HG03064 (cell line): Measurements from ENCODE around the gene GRK4.

Experiments used
- ATAC-seq: cut with Tn5 transposase; IDR thresholded peaks from one replicate; pipeline ENCODE4 v1.9.1; 2021; ENCODE audit warnings: low read depth; ENCODE audit not compliant: unreplicated experiment

Gene GRK4

GRCh38 chr4:3085948-3086670 is 122.7 kb downstream of the GRK4 start:
- no peak for ATAC-seq

GRCh38 chr4:3087115-3087797 is 123.9 kb downstream of the GRK4 start:
- no peak for ATAC-seq
